H1 (cell line): Measurements from ENCODE around the gene GIT1. TPM values are rescaled to one million over a fixed set of nuclear protein-coding genes. Genes with fewer than 3 reads are reported as not detected.

Source experiments
- CTCF ChIA-PET: fragments of 300-600 bp; sonication (Branson Sonifier 250); formaldehyde crosslinking; loops from one replicate; lab custom pipeline; 2021; ENCODE audit not compliant: partially characterized antibody; lab: Charles Lee
- POLR2A ChIA-PET: fragments of 300-600 bp; sonication (Branson Sonifier 250); formaldehyde crosslinking; loops from one replicate; lab custom pipeline; 2021; ENCODE audit warnings: inconsistent platforms; ENCODE audit not compliant: partially characterized antibody; lab: Charles Lee
- DNase-seq, 2 experiments: peaks; one replicate each; pipeline versions ENCODE4 v3.0.0 to v3.0.0-alpha.2; 2010 to 2022; ENCODE audit warnings: low spot score in 2 of 2, low read depth in 1 of 2, mixed read lengths in 1 of 2
- FAIRE-seq: peaks from 2 replicates; lab custom pipeline; 2011; peaks lifted over from hg19 to GRCh38; lab: Jason Lieb, UNC
- H2AFZ ChIP-seq: 2 replicates; pipeline ENCODE4 v1.8.1; 2012; ENCODE audit warnings: low read length, inconsistent platforms
- H2AK5ac ChIP-seq: 2 replicates; pipeline ENCODE4 v1.6.1; 2013; ENCODE audit warnings: low read depth, low read length
- H2BK120ac ChIP-seq: replicated peaks from 2 replicates; pipeline ENCODE3; 2013; ENCODE audit warnings: low read depth, low read length, inconsistent platforms
- H2BK12ac ChIP-seq: 2 replicates; pipeline ENCODE4 v1.6.1; 2013; ENCODE audit warnings: low read depth, low read length
- H2BK15ac ChIP-seq: 2 replicates; pipeline ENCODE4 v1.6.1; 2013; ENCODE audit warnings: low read length
- H2BK20ac ChIP-seq: 2 replicates; pipeline ENCODE4 v1.6.1; 2013; ENCODE audit warnings: low read length
- H2BK5ac ChIP-seq: 2 replicates; pipeline ENCODE4 v1.6.1; 2013; ENCODE audit warnings: low read depth, low read length
- H3K14ac ChIP-seq: 2 replicates; pipeline ENCODE4 v1.6.1; 2013; ENCODE audit warnings: inconsistent platforms; ENCODE audit not compliant: insufficient read length
- H3K18ac ChIP-seq: 2 replicates; pipeline ENCODE4 v1.6.1; 2013; ENCODE audit warnings: low read length; ENCODE audit errors: extremely low read depth
- H3K23ac ChIP-seq: 2 replicates; pipeline ENCODE4 v1.6.1; 2013; ENCODE audit warnings: inconsistent platforms; ENCODE audit not compliant: insufficient read length
- H3K23me2 ChIP-seq: 2 replicates; pipeline ENCODE4 v1.6.1; 2013; ENCODE audit warnings: low read depth, low read length
- H3K27ac ChIP-seq: 2 replicates; pipeline ENCODE4 v1.6.1; 2011; ENCODE audit warnings: low read depth, low read length, inconsistent platforms
- H3K27me3 ChIP-seq, 4 experiments: replicated peaks in 1 of 4; 1 replicate in 1 of 4; 2 replicates in 3 of 4; pipeline versions ENCODE4 v1.6.1 to v1.8.1; 2011 to 2013; ENCODE audit warnings: low read length in 3 of 4, mild to moderate bottlenecking in 3 of 4, inconsistent platforms in 2 of 4, mixed read lengths in 2 of 4, moderate library complexity in 1 of 4; ENCODE audit not compliant: control insufficient read depth in 3 of 4, insufficient read depth in 3 of 4; ENCODE audit errors: extremely low read depth in 1 of 4
- H3K36me3 ChIP-seq, 4 experiments: 2 replicates each; pipeline versions ENCODE4 v1.6.1 to v1.8.1; 2011 to 2013; ENCODE audit warnings: mild to moderate bottlenecking in 4 of 4, low read length in 3 of 4, moderate library complexity in 2 of 4, control low read depth in 1 of 4, inconsistent platforms in 1 of 4; ENCODE audit not compliant: insufficient read depth in 4 of 4, control insufficient read depth in 2 of 4
- H3K4ac ChIP-seq: replicated peaks from 2 replicates; pipeline ENCODE3; 2013; ENCODE audit warnings: low read length, low read depth, mixed read lengths, inconsistent platforms; ENCODE audit not compliant: insufficient read length
- H3K4me1 ChIP-seq, 4 experiments: replicated peaks in 1 of 4; 1 replicate in 1 of 4; 2 replicates in 3 of 4; pipeline versions ENCODE4 v1.6.1 to v1.8.1; 2011 to 2013; ENCODE audit warnings: low read length in 3 of 4, inconsistent platforms in 2 of 4, mixed read lengths in 1 of 4; ENCODE audit not compliant: insufficient read depth in 4 of 4, control insufficient read depth in 3 of 4
- H3K4me2 ChIP-seq, 2 experiments: 2 replicates each; pipeline versions ENCODE4 v1.6.1 to v1.8.1; 2011 to 2013; ENCODE audit warnings: low read depth in 2 of 2, low read length in 2 of 2, control low read depth in 1 of 2, inconsistent platforms in 1 of 2, mild to moderate bottlenecking in 1 of 2; ENCODE audit not compliant: insufficient read depth in 1 of 2
- H3K4me3 ChIP-seq, 4 experiments: fragments of 200-600, 300-600 bp in 1 of 4; sonication (generic), shearing (Covaris generic), sonication (Bioruptor Twin) in 1 of 4; 2 replicates each; pipeline versions ENCODE4 v1.5.1 to v1.8.1; 2011 to 2016; ENCODE audit warnings: low read length in 4 of 4, low read depth in 3 of 4, control low read depth in 2 of 4, inconsistent platforms in 2 of 4, mild to moderate bottlenecking in 2 of 4, mixed read lengths in 1 of 4, moderate library complexity in 1 of 4; ENCODE audit not compliant: insufficient read depth in 2 of 4; ENCODE audit errors: extremely low read depth in 1 of 4
- H3K56ac ChIP-seq: replicated peaks from 2 replicates; pipeline ENCODE3; 2013; ENCODE audit warnings: low read depth, mild to moderate bottlenecking, mixed read lengths, low read length, inconsistent platforms; ENCODE audit not compliant: insufficient read length
- H3K79me1 ChIP-seq: 2 replicates; pipeline ENCODE4 v1.6.1; 2013; ENCODE audit warnings: low read depth, low read length, control low read depth
- H3K79me2 ChIP-seq, 2 experiments: 2 replicates each; pipeline versions ENCODE4 v1.6.1 to v1.8.1; 2012 to 2013; ENCODE audit warnings: low read length in 2 of 2, mild to moderate bottlenecking in 2 of 2, inconsistent platforms in 1 of 2; ENCODE audit not compliant: insufficient read depth in 2 of 2, control insufficient read depth in 1 of 2
- H3K9ac ChIP-seq, 4 experiments: replicated peaks in 1 of 4; 1 replicate in 1 of 4; 2 replicates in 3 of 4; pipeline versions ENCODE4 v1.6.1 to v1.8.1; 2011 to 2013; ENCODE audit warnings: low read depth in 3 of 4, low read length in 3 of 4, control low read depth in 2 of 4, mild to moderate bottlenecking in 2 of 4, moderate library complexity in 2 of 4, inconsistent platforms in 1 of 4; ENCODE audit errors: extremely low read depth in 1 of 4
- H3K9me3 ChIP-seq, 2 experiments: 2 replicates each; pipeline versions ENCODE4 v1.6.1 to v1.8.1; 2012 to 2013; ENCODE audit warnings: mild to moderate bottlenecking in 2 of 2, moderate library complexity in 2 of 2, control low read depth in 1 of 2, inconsistent platforms in 1 of 2, low read depth in 1 of 2, low read length in 1 of 2, mixed read lengths in 1 of 2; ENCODE audit not compliant: insufficient read depth in 2 of 2
- H4K20me1 ChIP-seq, 2 experiments: replicated peaks in 1 of 2; 2 replicates each; pipeline versions ENCODE3 to v1.8.1; 2011 to 2013; ENCODE audit warnings: inconsistent platforms in 2 of 2, low read length in 2 of 2, mild to moderate bottlenecking in 1 of 2; ENCODE audit not compliant: insufficient read depth in 2 of 2, control insufficient read depth in 1 of 2
- H4K5ac ChIP-seq: 2 replicates; pipeline ENCODE4 v1.6.1; 2013; ENCODE audit warnings: low read length, low read depth, mixed read lengths, inconsistent platforms; ENCODE audit not compliant: insufficient read length
- H4K8ac ChIP-seq: 2 replicates; pipeline ENCODE4 v1.8.0; 2013; ENCODE audit warnings: mild to moderate bottlenecking, moderate library complexity, low read length, inconsistent platforms; ENCODE audit not compliant: insufficient read depth; ENCODE audit errors: extremely low read depth
- H4K91ac ChIP-seq: replicated peaks from 2 replicates; pipeline ENCODE3; 2013; ENCODE audit warnings: low read length, mixed read lengths, inconsistent platforms; ENCODE audit not compliant: insufficient read length
- CTCF ChIP-seq, 3 experiments: IDR thresholded peaks; 1 replicate in 2 of 3; 2 replicates in 1 of 3; pipeline versions ENCODE4 v1.5.1 to v1.6.1; 2011; ENCODE audit warnings: low read length in 3 of 3, mild to moderate bottlenecking in 3 of 3, inconsistent platforms in 2 of 3, low read depth in 1 of 3, moderate library complexity in 1 of 3; ENCODE audit not compliant: insufficient read depth in 1 of 3; ENCODE audit errors: control extremely low read depth in 1 of 3
- HDAC2 ChIP-seq, 2 experiments: fragments of 300-600 bp in 1 of 2; sonication (generic) in 1 of 2; IDR thresholded peaks; 2 replicates each; pipeline ENCODE4 v1.6.1; 2011 to 2012; ENCODE audit warnings: low read depth in 2 of 2, low read length in 2 of 2, mild to moderate bottlenecking in 2 of 2, moderate library complexity in 2 of 2, borderline replicate concordance in 1 of 2, inconsistent platforms in 1 of 2
- RAD21 ChIP-seq, 2 experiments: IDR thresholded peaks in 1 of 2; conservative IDR thresholded peaks in 1 of 2; 2 replicates each; pipeline ENCODE4 v1.6.1; 2011; ENCODE audit warnings: low read depth in 2 of 2, low read length in 2 of 2, improper control_type of control experiment in 1 of 2, inconsistent platforms in 1 of 2, mild to moderate bottlenecking in 1 of 2, moderate library complexity in 1 of 2
- SUZ12 ChIP-seq: fragments of 200-600 bp; sonication (generic); IDR thresholded peaks from 2 replicates; pipeline ENCODE4 v1.6.1; 2012; ENCODE audit warnings: mild to moderate bottlenecking, inconsistent platforms, low read length, moderate library complexity, mixed read lengths
- WGBS, 2 experiments: shearing (Covaris generic) in 1 of 2; methylation state at CpG; one replicate each; pipeline versions ENCODE4 v1.1.6 to v1.1.7; 2013 to 2015; ENCODE audit warnings: low lambda C conversion rate in 2 of 2, mixed read lengths in 2 of 2, inconsistent platforms in 1 of 2, low coverage in 1 of 2, missing lambda C conversion rate in 1 of 2; ENCODE audit not compliant: insufficient replicate concordance in 2 of 2, insufficient coverage in 1 of 2, insufficient read length in 1 of 2; ENCODE audit errors: extremely low coverage in 1 of 2, missing lambda C conversion rate in 1 of 2; 5-methylcytosine and 5-hydroxymethylcytosine counted together
- polyA plus RNA-seq, 7 experiments: library from polyadenylated mRNA; depleted of rRNA in 3 of 7; stranded (reverse) in 5 of 7; unstranded in 2 of 7; fragments of >200 nt in 5 of 7; fragments of 200-250 nt in 2 of 7; gene quantifications; 1 replicate in 5 of 7; 2 replicates in 1 of 7; 4 replicates in 1 of 7; pipeline versions ENCODE4 v1.2.1 to v1.2.3, GENCODE V29; 2011 to 2013; ENCODE audit warnings: missing spikeins in 2 of 7, mixed read lengths in 2 of 7
- total RNA-seq: library from RNA; stranded (reverse); fragmentation: NEBNext Ultra II Directional; extraction: Animal tissue kit (Norgen Biotek cat#: 25700); gene quantifications from 2 replicates; pipeline ENCODE4 v1.2.1, GENCODE V29; 2021
- TF ChIP-seq, protein P1 (sequence below): IDR thresholded peaks from 2 replicates; pipeline ENCODE4 v1.6.1; 2011; ENCODE audit warnings: low read length, improper control_type of control experiment

Gene GIT1
- total and polyA plus RNA-seq, 2 of the 8 experiments (the other 6 are each of a cell fraction or from before 2014, with no cell fraction given): 62.4 to 63.0 TPM

GRCh38 chr17:29567554-29568330 lies 21.7 kb downstream of the GIT1 start:
- peak overlapping the region; percentile 84 to 93 for H3K4me2 ChIP-seq
- FAIRE-seq (no peak), DNase-seq (peak in 1 of 2 experiments; percentile 84)
- no peak overlapping the region for H3K4ac ChIP-seq
- no peak overlapping the region for H2BK15ac ChIP-seq
- no peak overlapping the region for H2AK5ac ChIP-seq
- no peak overlapping the region for H4K5ac ChIP-seq
- no peak overlapping the region for H3K14ac ChIP-seq
- peak overlapping the region; percentile 9 for H3K56ac ChIP-seq
- peak overlapping the region in 1 of 4 experiments; percentile 40; a peak in 2 of 7 replicates for H3K9ac ChIP-seq
- no peak overlapping the region for H2BK120ac ChIP-seq
- no peak overlapping the region; the same call in 1 of the 2 replicates for H2BK5ac ChIP-seq
- H3K9me3 ChIP-seq: no peaks in the 10 kb centered on the region
- H3K79me1 ChIP-seq: no peaks in the 10 kb centered on the region
- H3K18ac ChIP-seq: peak overlapping the region; percentile 60
- no peak overlapping the region for H3K23ac ChIP-seq
- H3K79me2 ChIP-seq: no peaks in the 10 kb centered on the region
- H3K4me1 ChIP-seq: peaks cover 6 to 15% (median 11%) of the 10 kb centered on the region in 4 experiments; a peak in 6 of 7 replicates
- ChIA-PET CTCF (interaction anchor here (0.6 to 10.3 kb wide), 6 partner anchors 16 to 146 kb away, joined by 3 to 99 read pairs (median 4); partner anchors contain the start of gene CORO6), POLR2A (interaction anchor here (0.9 to 2.0 kb wide), 6 partner anchors 21 to 198 kb away, joined by 3 to 7 read pairs (median 4); partner anchors contain the start of gene ANKRD13B)
- H2BK12ac ChIP-seq: 0 out of 2 replicates have a peak overlapping the region, but pooled peaks have one; percentile 9
- H3K23me2 ChIP-seq: peaks cover 27% of the 10 kb centered on the region
- H3K27ac ChIP-seq: no peak overlapping the region
- no peaks in the 10 kb centered on the region for H3K36me3 ChIP-seq
- no peak overlapping the region for H4K91ac ChIP-seq
- H4K20me1 ChIP-seq: peaks cover 1 to 2% of the 10 kb centered on the region in 2 experiments
- peaks cover 11 to 47% (median 34%) of the 10 kb centered on the region in 4 experiments for H3K27me3 ChIP-seq
- WGBS, 2 experiments: 2% methylated on average over 43 of the region's 63 CpGs; no CpG with 5 or more reads in 1 of the 2 experiments
- H4K8ac ChIP-seq: peak overlapping the region; percentile 52
- no peak overlapping the region; the same call in 1 of the 2 replicates for H2BK20ac ChIP-seq
- H3K4me3 ChIP-seq: peak overlapping the region; percentile 55 to 76 (median 71)
- H2AFZ ChIP-seq: peak overlapping the region; percentile 96
- TF ChIP-seq RAD21 (IDR thresholded peaks at IDR 0.05 in 1 of 2, conservative IDR thresholded peaks at IDR 0.05 in 1 of 2; ENCODE audit: low read depth in 2 of 2, low read length in 2 of 2) (no peak), SUZ12 (peak; percentile 35; the same call in 1 of the 2 replicates), HDAC2 (IDR thresholded peaks at IDR 0.05; ENCODE audit: borderline replicate concordance in 1 of 2, low read depth in 2 of 2, low read length in 2 of 2) (0 out of 4 replicates have a peak, but pooled peaks of 1 of the 2 experiments have one; percentile 34), CTCF (IDR thresholded peaks at IDR 0.05; ENCODE audit: control extremely low read depth in 1 of 3, insufficient read depth in 1 of 3, low read depth in 1 of 3, low read length in 3 of 3) (peak in 2 of 3 experiments; percentile 17 to 27; a peak in 3 of 4 replicates)
- TF ChIP-seq, protein P1, sequence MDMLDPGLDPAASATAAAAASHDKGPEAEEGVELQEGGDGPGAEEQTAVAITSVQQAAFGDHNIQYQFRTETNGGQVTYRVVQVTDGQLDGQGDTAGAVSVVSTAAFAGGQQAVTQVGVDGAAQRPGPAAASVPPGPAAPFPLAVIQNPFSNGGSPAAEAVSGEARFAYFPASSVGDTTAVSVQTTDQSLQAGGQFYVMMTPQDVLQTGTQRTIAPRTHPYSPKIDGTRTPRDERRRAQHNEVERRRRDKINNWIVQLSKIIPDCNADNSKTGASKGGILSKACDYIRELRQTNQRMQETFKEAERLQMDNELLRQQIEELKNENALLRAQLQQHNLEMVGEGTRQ: no peak
